ENCODE measurements around the gene RALY. TPM values are rescaled to one million over a fixed set of nuclear protein-coding genes. Genes with fewer than 3 reads are reported as not detected.
A peak's percentile ranks its signal among the peaks of the same experiment; 100 is the strongest.

Gene RALY
- total and polyA plus RNA-seq, 10 of the 15 experiments (the other 5 are each of a cell fraction or from before 2014, with no cell fraction given), result 1.2 to 246 (median 137) TPM

- TF ChIP-seq STAT1 (conservative IDR thresholded peaks at IDR 0.05) (no peak), ATF7 (IDR thresholded peaks at IDR 0.05; ENCODE audit: low read depth) (no peak), POU2F2 (IDR thresholded peaks at IDR 0.05; ENCODE audit: borderline replicate concordance, low read depth, low read length) (no peak; the same call in 1 of the 3 replicates)
These were observed 662 bp upstream of the RALY start (continued) for GRCh38 chr20:33992923-33993575.

GRCh38 chr20:33994222-33994913 lies 657 bp downstream of the RALY start:
- Histone ChIP-seq H3K36me3 (ENCODE audit: control insufficient read depth in 2 of 2, insufficient read depth in 2 of 2, low read length in 1 of 2) (peaks cover 0 to 3% of the 10 kb centered on the region in 2 experiments; a peak in 1 of 4 replicates), H3K27ac (ENCODE audit: control insufficient read depth, insufficient read depth) (peak overlapping the region; percentile 96), H3K9ac (ENCODE audit: control insufficient read depth, insufficient read depth, low read length) (peak overlapping the region; percentile 92), H2AFZ (ENCODE audit: control insufficient read depth, low read depth, low read length) (peak overlapping the region; percentile 35), H3K4me3 (peak overlapping the region; percentile 72), H3K4me2 (ENCODE audit: control insufficient read depth, insufficient read depth) (peak overlapping the region; percentile 80), H3K9me3 (replicated peaks; ENCODE audit: control insufficient read depth, insufficient read depth, low read length) (no peaks in the 10 kb centered on the region; the same call in 2 of the 3 replicates), H3K79me2 (ENCODE audit: control insufficient read depth, insufficient read depth, low read length) (peaks cover 73% of the 10 kb centered on the region), H3K27me3 (replicated peaks in 1 of 2; ENCODE audit: control insufficient read depth in 2 of 2, insufficient read depth in 2 of 2, low read length in 1 of 2) (no peaks in the 10 kb centered on the region), H4K20me1 (ENCODE audit: control insufficient read depth, insufficient read depth) (peaks cover 5% of the 10 kb centered on the region), H3K4me1 (ENCODE audit: control insufficient read depth, insufficient read depth, low read length) (peaks cover 12% of the 10 kb centered on the region)
- SMC1A ChIA-PET (ENCODE audit: uncharacterized antibody, unreplicated experiment), result interaction anchor here (1.5 to 1.6 kb wide), 3 partner anchors 11 to 118 kb away, joined by 3 to 7 read pairs (median 4); partner anchors contain the start of gene EIF2S2
- no TSS peak for BruUV-seq (replicated peaks)
- RAD21 ChIA-PET (ENCODE audit: unreplicated experiment), result no interaction called here
- CTCF ChIA-PET, result interaction anchor here (1.1 to 2.9 kb wide), 2 partner anchors 28 to 74 kb away, joined by 4 to 10 read pairs; no protein-coding TSS in a partner anchor
- DNase-seq (ENCODE audit: low read depth, low spot score), result no peak
- peak; percentile 67 for ATAC-seq
- POLR2A ChIA-PET, result interaction anchor here (0.7 to 2.9 kb wide), 6 partner anchors 17 to 369 kb away, joined by 3 to 25 read pairs (median 8); partner anchors contain the start of genes CHMP4B, EIF2S2 and ITCH
- in situ Hi-C loops (cut with MboI) (no loop called here), intact Hi-C loops (cut with micrococcal nuclease; ENCODE audit: unreplicated experiment) (loop anchor here (5.0 to 10.0 kb wide), 4 partner anchors 118 to 1637 kb away; partner anchors contain the start of genes ASXL1, E2F1, EIF2S2 and ZNF341)
- WGBS (ENCODE audit: insufficient coverage, insufficient replicate concordance, low lambda C conversion rate, missing lambda C conversion rate), result under 1% methylated on average over 49 of the region's 57 CpGs
- FAIRE-seq, result no peak
- TF ChIP-seq ELK1 (IDR thresholded peaks at IDR 0.05; ENCODE audit: low read depth, low read length) (peak; percentile 71), STAT3 (IDR thresholded peaks at IDR 0.05; ENCODE audit: low read depth, low read length) (no peak), SMARCA5 (IDR thresholded peaks at IDR 0.05) (no peak), RELB (IDR thresholded peaks at IDR 0.05; ENCODE audit: low read depth) (0 out of 2 replicates have a peak, but pooled peaks have one; percentile 11), POLR2AphosphoS5 (IDR thresholded peaks at IDR 0.05; ENCODE audit: low read length) (no peak), SRF (IDR thresholded peaks at IDR 0.05; ENCODE audit: low read depth in 2 of 2, low read length in 2 of 2) (peak; percentile 44 to 50; a peak in 2 of 4 replicates), BRCA1 (IDR thresholded peaks at IDR 0.05; ENCODE audit: low read depth, low read length) (no peak), ETV6 (conservative IDR thresholded peaks at IDR 0.05 in 1 of 2, IDR thresholded peaks at IDR 0.05 in 1 of 2; ENCODE audit: borderline replicate concordance in 1 of 2, low read depth in 1 of 2) (no peak), KDM1A (IDR thresholded peaks at IDR 0.05; ENCODE audit: borderline replicate concordance) (no peak), PAX5 (IDR thresholded peaks at IDR 0.05; ENCODE audit: borderline replicate concordance, low read depth, low read length) (no peak), TBL1XR1 (IDR thresholded peaks at IDR 0.05; ENCODE audit: low read depth, low read length) (no peak), ATF2 (IDR thresholded peaks at IDR 0.05; ENCODE audit: low read length) (no peak), SPI1 (IDR thresholded peaks at IDR 0.05; ENCODE audit: borderline replicate concordance, insufficient read depth, low read depth, low read length) (no peak), ASH2L (IDR thresholded peaks at IDR 0.05; ENCODE audit: borderline replicate concordance, low read depth) (no peak; the same call in 1 of the 2 replicates)

Measured in GM12878 (cell line).